Suprapubic skin (tissue), 3 donors: ENCODE measurements around the gene GRIN1.

Experiments used
- EP300 ChIP-seq: sonication (generic); formaldehyde crosslinking; IDR thresholded peaks from one replicate; pipeline ENCODE4 v1.6.1; 2017; ENCODE audit warnings: antibody characterized with exemption
- POLR2A ChIP-seq, 2 donors: fragments of 450-650 bp; IDR thresholded peaks; one replicate each; pipeline ENCODE4 v1.6.1; 2017; ENCODE audit warnings: antibody characterized with exemption in 2 of 2, mild to moderate bottlenecking in 2 of 2, moderate library complexity in 2 of 2
- TF ChIP-seq, protein P1 (sequence below), 2 donors: fragments of 200-600 bp in 1 of 2; fragments of 450-650 bp in 1 of 2; sonication (generic) in 1 of 2; IDR thresholded peaks; one replicate each; pipeline ENCODE4 v1.5.1; 2016 to 2019; ENCODE audit warnings: antibody characterized with exemption in 2 of 2, mild to moderate bottlenecking in 1 of 2, moderate library complexity in 1 of 2

DNA sequence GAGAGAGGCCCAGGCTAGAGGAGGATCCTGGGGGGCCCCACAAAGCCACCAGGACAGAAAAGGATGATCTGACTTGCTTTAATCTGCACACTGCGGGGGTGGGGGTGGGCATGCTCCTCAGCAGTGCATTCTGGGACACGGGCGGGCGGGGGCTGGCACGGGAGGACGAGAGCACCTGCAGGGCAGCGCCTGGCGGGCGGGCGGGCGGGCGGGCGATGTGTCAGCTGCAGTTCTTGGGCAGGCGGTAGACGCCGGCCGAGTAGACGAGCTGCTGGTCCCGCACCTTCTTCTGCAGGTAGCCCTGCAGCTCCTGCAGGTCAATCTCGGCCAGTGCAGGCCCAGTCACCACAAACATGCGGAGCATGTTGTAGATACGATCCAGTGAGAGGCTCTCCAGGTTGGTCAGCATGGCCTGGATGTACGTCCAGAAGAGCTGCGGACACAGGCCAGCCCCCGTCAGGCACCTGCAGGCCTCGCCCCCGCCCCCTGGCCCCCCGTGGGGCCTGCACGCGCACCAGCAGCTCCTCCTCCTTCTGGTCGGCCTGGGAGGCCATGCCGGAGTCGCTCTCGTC is 35.9 kb downstream of the GRIN1 start:
- TF ChIP-seq POLR2A (IDR thresholded peaks at IDR 0.05) = no peak
- TF ChIP-seq, protein P1, sequence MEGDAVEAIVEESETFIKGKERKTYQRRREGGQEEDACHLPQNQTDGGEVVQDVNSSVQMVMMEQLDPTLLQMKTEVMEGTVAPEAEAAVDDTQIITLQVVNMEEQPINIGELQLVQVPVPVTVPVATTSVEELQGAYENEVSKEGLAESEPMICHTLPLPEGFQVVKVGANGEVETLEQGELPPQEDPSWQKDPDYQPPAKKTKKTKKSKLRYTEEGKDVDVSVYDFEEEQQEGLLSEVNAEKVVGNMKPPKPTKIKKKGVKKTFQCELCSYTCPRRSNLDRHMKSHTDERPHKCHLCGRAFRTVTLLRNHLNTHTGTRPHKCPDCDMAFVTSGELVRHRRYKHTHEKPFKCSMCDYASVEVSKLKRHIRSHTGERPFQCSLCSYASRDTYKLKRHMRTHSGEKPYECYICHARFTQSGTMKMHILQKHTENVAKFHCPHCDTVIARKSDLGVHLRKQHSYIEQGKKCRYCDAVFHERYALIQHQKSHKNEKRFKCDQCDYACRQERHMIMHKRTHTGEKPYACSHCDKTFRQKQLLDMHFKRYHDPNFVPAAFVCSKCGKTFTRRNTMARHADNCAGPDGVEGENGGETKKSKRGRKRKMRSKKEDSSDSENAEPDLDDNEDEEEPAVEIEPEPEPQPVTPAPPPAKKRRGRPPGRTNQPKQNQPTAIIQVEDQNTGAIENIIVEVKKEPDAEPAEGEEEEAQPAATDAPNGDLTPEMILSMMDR (IDR thresholded peaks at IDR 0.05) = no peak
- TF ChIP-seq EP300 = no peak
